BE2C (cell line): ENCODE data around the gene DNAH8.

Experiments used
- DNase-seq: peaks from one replicate; pipeline ENCODE4 v3.0.0-alpha.2; 2020
- H3K27me3 ChIP-seq: fragments of 250-450 bp; sonication (Bioruptor Pico); 2 replicates; pipeline ENCODE4 v1.5.1; 2020; ENCODE audit warnings: mild to moderate bottlenecking
- H3K36me3 ChIP-seq: fragments of 250-450 bp; sonication (Bioruptor Pico); 2 replicates; pipeline ENCODE4 v1.5.1; 2020; ENCODE audit warnings: mild to moderate bottlenecking
- H3K4me1 ChIP-seq: fragments of 250-450 bp; sonication (Bioruptor Pico); 2 replicates; pipeline ENCODE4 v1.5.1; 2020
- H3K4me3 ChIP-seq: 2 replicates; pipeline ENCODE4 v1.5.1; 2011; ENCODE audit warnings: low read depth, low read length
- H3K9me3 ChIP-seq: fragments of 250-450 bp; sonication (Bioruptor Pico); 2 replicates; pipeline ENCODE4 v1.5.1; 2020
- TF ChIP-seq, protein P1 (sequence below): IDR thresholded peaks from 2 replicates; pipeline ENCODE4 v1.5.1; 2012; ENCODE audit warnings: mild to moderate bottlenecking, low read depth, low read length

DNAH8 gene

DNA sequence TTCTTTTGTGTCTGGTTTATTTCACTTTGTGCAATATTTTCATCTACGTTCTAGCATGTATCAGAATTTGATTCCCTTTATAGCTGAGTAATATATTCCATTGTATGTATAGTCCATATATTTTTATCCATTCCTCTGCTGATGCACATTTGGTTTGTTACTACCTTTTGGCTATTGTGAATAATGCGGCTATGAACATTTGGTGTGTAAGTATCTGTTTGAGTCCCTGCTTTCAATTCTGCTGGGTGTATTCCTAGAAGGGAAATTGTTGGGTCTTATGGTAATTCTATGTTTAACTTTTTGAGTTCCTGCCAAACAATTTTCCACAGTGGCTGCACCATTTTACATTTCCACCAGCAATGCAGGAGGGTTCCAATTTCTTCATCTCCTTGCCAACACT, 52.4 kb downstream of the DNAH8 start:
- Histone ChIP-seq H3K36me3 (no peaks in the 10 kb centered on the region), H3K4me3 (no peak overlapping the region), H3K9me3 (no peaks in the 10 kb centered on the region), H3K4me1 (no peaks in the 10 kb centered on the region), H3K27me3 (no peaks in the 10 kb centered on the region)
- TF ChIP-seq, protein P1, sequence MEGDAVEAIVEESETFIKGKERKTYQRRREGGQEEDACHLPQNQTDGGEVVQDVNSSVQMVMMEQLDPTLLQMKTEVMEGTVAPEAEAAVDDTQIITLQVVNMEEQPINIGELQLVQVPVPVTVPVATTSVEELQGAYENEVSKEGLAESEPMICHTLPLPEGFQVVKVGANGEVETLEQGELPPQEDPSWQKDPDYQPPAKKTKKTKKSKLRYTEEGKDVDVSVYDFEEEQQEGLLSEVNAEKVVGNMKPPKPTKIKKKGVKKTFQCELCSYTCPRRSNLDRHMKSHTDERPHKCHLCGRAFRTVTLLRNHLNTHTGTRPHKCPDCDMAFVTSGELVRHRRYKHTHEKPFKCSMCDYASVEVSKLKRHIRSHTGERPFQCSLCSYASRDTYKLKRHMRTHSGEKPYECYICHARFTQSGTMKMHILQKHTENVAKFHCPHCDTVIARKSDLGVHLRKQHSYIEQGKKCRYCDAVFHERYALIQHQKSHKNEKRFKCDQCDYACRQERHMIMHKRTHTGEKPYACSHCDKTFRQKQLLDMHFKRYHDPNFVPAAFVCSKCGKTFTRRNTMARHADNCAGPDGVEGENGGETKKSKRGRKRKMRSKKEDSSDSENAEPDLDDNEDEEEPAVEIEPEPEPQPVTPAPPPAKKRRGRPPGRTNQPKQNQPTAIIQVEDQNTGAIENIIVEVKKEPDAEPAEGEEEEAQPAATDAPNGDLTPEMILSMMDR, result no peak
- no peak for DNase-seq

DNA sequence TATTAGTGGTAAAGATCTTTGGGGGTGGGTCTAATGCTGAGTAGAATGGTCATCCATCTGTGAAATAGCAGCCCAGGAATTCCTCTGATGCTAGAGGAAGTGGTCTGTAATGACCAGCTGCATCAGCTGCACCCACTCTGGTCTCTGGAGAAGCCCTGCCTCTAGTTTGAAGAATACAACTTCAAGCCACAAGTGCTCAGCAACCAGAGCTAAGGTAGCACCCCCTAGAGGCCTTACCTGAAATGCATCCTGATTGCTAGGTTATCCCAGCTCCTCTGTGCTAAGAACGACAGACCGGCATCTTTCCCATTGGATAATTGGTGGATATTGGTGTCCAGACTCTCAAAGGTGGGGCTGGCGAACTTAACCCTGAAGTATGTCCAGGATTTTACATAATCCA, 58.2 kb downstream of the DNAH8 start:
- Histone ChIP-seq H3K4me3 (no peak overlapping the region), H3K9me3 (no peaks in the 10 kb centered on the region), H3K4me1 (no peaks in the 10 kb centered on the region), H3K36me3 (no peaks in the 10 kb centered on the region), H3K27me3 (no peaks in the 10 kb centered on the region)
- peak; percentile 41 for DNase-seq
- TF ChIP-seq, protein P1, result peak; percentile 80

DNA sequence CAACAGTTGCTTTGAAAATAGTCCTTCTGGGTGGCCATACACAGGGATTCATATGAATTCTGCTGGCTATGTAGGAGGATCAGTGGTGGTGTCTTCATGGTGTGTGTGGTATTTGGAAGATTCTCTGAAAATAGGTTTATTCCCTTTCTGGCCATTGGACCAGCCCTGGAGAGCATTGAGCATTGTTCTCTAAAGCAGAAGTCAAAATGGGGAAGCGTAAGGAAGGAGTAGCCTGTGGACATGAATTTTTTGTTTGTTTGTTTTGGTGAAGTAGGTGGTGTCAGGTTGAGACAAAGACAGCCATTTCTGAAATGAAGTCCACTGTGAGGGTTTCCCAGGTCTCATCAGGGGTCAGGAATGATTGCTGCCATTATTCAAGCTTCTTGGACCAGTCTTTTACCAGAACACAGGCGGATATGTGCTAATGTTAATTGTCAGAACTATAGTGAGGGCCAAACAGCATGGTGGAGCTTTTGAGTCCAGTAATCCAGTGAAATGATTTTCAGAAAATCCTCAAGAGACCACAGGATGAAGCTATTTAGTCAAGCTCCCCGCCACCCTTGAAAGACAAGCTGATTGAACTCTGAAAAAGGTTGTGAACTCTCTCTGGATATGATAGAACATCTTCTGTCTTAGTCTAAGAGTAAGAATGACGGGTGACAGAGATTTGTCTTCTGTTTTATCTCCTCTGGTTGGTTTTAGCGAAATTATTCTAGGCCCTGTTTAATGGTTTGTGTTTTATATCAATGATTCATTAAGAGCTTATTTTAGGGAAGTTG, 60.0 kb downstream of the DNAH8 start:
- Histone ChIP-seq H3K4me3 (no peak overlapping the region), H3K4me1 (no peaks in the 10 kb centered on the region), H3K27me3 (no peaks in the 10 kb centered on the region), H3K9me3 (no peaks in the 10 kb centered on the region), H3K36me3 (no peaks in the 10 kb centered on the region)
- no peak for DNase-seq
- TF ChIP-seq, protein P1, result no peak

DNA sequence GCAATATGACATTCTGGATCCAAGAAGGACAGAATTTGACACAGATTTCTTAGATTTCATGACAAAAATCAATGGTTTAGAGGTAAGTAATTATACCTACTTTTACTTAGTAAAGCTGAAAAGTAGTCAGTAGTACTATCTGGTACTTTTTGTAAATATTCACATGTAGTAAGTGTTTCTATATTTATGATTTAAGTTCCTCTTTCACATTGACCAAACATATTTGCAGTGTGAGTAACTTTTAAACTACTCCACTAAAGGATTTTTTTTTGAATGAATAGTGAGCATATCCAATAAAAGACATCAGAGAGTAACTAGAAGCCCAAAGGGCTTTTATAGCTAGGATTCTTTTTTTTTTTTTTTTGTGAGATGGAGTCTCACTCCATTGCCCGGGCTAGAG, 60.8 kb downstream of the DNAH8 start:
- no peaks in the 10 kb centered on the region for H3K36me3 ChIP-seq
- H3K4me1 ChIP-seq, result no peaks in the 10 kb centered on the region
- H3K27me3 ChIP-seq, result no peaks in the 10 kb centered on the region
- DNase-seq, result no peak
- no peaks in the 10 kb centered on the region for H3K9me3 ChIP-seq
- H3K4me3 ChIP-seq, result no peak overlapping the region
- TF ChIP-seq, protein P1, result no peak

DNA sequence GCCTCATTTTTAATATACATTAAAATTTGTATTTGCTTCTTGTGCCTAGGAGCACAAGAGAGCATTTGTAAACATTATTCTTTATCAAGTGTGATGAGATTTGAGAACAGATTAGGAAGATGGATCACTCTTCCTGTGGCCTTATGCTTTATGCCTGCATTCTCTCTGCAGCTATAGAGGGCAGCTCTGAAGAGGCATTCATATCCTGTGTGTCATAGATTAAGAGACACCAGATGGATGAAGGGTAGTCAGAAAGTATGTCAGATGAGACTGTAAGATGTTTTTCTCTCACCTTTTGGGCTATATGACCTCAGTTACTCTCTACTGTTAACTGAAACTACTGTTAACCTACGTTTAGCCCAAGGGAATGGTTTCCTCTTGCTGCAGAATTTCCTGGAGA, 61.4 kb downstream of the DNAH8 start:
- DNase-seq, result no peak
- H3K4me3 ChIP-seq, result no peak overlapping the region
- H3K27me3 ChIP-seq, result no peaks in the 10 kb centered on the region
- TF ChIP-seq, protein P1, result no peak
- no peaks in the 10 kb centered on the region for H3K4me1 ChIP-seq
- H3K36me3 ChIP-seq, result no peaks in the 10 kb centered on the region
- H3K9me3 ChIP-seq, result no peaks in the 10 kb centered on the region

DNA sequence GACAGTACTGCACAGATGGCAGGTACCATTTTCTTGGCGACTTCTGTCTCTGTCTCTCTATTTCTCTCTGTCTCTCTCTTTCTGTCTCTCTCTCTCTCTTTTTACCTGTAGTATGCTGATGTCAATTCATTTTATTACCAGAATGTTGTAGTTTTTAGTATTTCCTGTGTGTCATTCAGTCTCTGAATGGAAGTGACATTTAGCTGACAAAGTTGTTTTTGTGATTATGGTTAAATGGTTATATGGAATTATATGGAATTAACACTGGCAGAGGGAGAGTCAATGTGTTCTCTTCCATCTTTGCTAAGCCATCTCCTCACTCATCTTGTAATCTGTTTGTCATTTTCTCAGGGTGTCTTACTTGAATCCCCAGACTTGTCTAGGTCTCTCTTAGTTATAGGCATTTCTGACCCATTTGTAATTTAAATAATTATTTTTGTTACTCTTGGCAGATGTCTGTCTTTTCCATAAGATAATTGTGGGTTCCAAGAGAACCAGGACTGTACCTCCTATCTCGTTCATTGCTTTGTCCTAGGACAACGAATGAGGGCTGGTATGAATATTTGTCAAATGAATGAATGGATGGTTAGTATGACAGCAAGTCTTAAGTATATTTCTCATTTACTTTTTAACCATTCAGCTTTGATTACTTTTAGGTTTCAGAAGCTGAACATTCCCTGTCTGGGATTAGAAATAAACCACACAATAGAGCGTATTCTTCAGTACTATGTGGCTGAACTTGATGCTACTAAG, 64.4 kb downstream of the DNAH8 start:
- no peaks in the 10 kb centered on the region for H3K27me3 ChIP-seq
- no peaks in the 10 kb centered on the region for H3K9me3 ChIP-seq
- no peaks in the 10 kb centered on the region for H3K36me3 ChIP-seq
- TF ChIP-seq, protein P1, result no peak
- no peaks in the 10 kb centered on the region for H3K4me1 ChIP-seq
- no peak for DNase-seq
- H3K4me3 ChIP-seq, result no peak overlapping the region
